Mononuclear cell (primary cell): ENCODE results near the gene PVALEF. TPM values are rescaled to one million over a fixed set of nuclear protein-coding genes. Genes with fewer than 3 reads are reported as not detected.

Experiments used
- H3K27me3 ChIP-seq: 2 replicates; pipeline ENCODE4 v1.6.0; 2011; ENCODE audit warnings: low read length, control low read depth; ENCODE audit not compliant: insufficient read depth
- H3K4me1 ChIP-seq: 2 replicates; pipeline ENCODE4 v1.5.1; 2011; ENCODE audit warnings: mild to moderate bottlenecking, low read length, control low read depth; ENCODE audit not compliant: insufficient read depth
- H3K4me3 ChIP-seq: 2 replicates; pipeline ENCODE4 v1.5.1; 2011; ENCODE audit warnings: mild to moderate bottlenecking, low read length, moderate library complexity
- H3K9me3 ChIP-seq: 2 replicates; pipeline ENCODE4 v1.5.1; 2011; ENCODE audit warnings: low read depth, mild to moderate bottlenecking, control low read depth, low read length
- total RNA-seq: library from RNA; depleted of rRNA; stranded (reverse); fragments of >200 nt; gene quantifications from one replicate; pipeline ENCODE4 v1.2.3, GENCODE V29; 2012

The PVALEF gene
- total RNA-seq, 1 donor: not detected

GRCh38 chr17:81196505-81197408 lies 31.4 kb downstream of the PVALEF start:
- Histone ChIP-seq H3K4me3 (no peak overlapping the region), H3K9me3 (no peaks in the 10 kb centered on the region), H3K27me3 (no peaks in the 10 kb centered on the region), H3K4me1 (no peaks in the 10 kb centered on the region)

- Histone ChIP-seq H3K27me3 (no peaks in the 10 kb centered on the region), H3K4me1 (no peaks in the 10 kb centered on the region), H3K4me3 (no peak overlapping the region), H3K9me3 (no peaks in the 10 kb centered on the region)
Measured at GRCh38 chr17:81197409-81197795, 32.1 kb downstream of the PVALEF start.

- Histone ChIP-seq H3K4me3 (no peak overlapping the region), H3K27me3 (no peaks in the 10 kb centered on the region), H3K9me3 (no peaks in the 10 kb centered on the region)
Measured at GRCh38 chr17:81197831-81198490, 32.7 kb downstream of the PVALEF start.

GRCh38 chr17:81198826-81199481 lies 33.6 kb downstream of the PVALEF start:
- Histone ChIP-seq H3K9me3 (no peaks in the 10 kb centered on the region), H3K27me3 (no peaks in the 10 kb centered on the region), H3K4me1 (no peaks in the 10 kb centered on the region), H3K4me3 (no peak overlapping the region)

More at GRCh38 chr17:81197831-81198490, 32.7 kb downstream of the PVALEF start:
- no peaks in the 10 kb centered on the region for H3K4me1 ChIP-seq

- no peaks in the 10 kb centered on the region for H3K27me3 ChIP-seq
- no peak overlapping the region for H3K4me3 ChIP-seq
Measured at GRCh38 chr17:81199482-81199830, 34.1 kb downstream of the PVALEF start.

GRCh38 chr17:81200201-81200600 lies 34.9 kb downstream of the PVALEF start:
- H3K4me1 ChIP-seq: no peaks in the 10 kb centered on the region
- no peak overlapping the region for H3K4me3 ChIP-seq
- H3K9me3 ChIP-seq: no peaks in the 10 kb centered on the region
- no peaks in the 10 kb centered on the region for H3K27me3 ChIP-seq

More at GRCh38 chr17:81199482-81199830, 34.1 kb downstream of the PVALEF start:
- Histone ChIP-seq H3K9me3 (no peaks in the 10 kb centered on the region), H3K4me1 (no peaks in the 10 kb centered on the region)

- no peak overlapping the region for H3K4me3 ChIP-seq
- no peaks in the 10 kb centered on the region for H3K9me3 ChIP-seq
- no peaks in the 10 kb centered on the region for H3K4me1 ChIP-seq
- no peaks in the 10 kb centered on the region for H3K27me3 ChIP-seq
Measured at GRCh38 chr17:81200695-81201580, 35.6 kb downstream of the PVALEF start.

GRCh38 chr17:81202318-81202717 lies 37.0 kb downstream of the PVALEF start:
- H3K27me3 ChIP-seq: no peaks in the 10 kb centered on the region
- H3K4me3 ChIP-seq: no peak overlapping the region
- no peaks in the 10 kb centered on the region for H3K4me1 ChIP-seq
- H3K9me3 ChIP-seq: no peaks in the 10 kb centered on the region

GRCh38 chr17:81203136-81203535 lies 37.8 kb downstream of the PVALEF start:
- Histone ChIP-seq H3K27me3 (no peaks in the 10 kb centered on the region), H3K9me3 (no peaks in the 10 kb centered on the region), H3K4me1 (no peaks in the 10 kb centered on the region), H3K4me3 (no peak overlapping the region)

- Histone ChIP-seq H3K4me1 (no peaks in the 10 kb centered on the region), H3K9me3 (no peaks in the 10 kb centered on the region), H3K27me3 (no peaks in the 10 kb centered on the region), H3K4me3 (no peak overlapping the region)
Measured at GRCh38 chr17:81204578-81204977, 39.3 kb downstream of the PVALEF start.

- Histone ChIP-seq H3K9me3 (no peaks in the 10 kb centered on the region), H3K4me3 (no peak overlapping the region), H3K27me3 (no peaks in the 10 kb centered on the region), H3K4me1 (no peaks in the 10 kb centered on the region)
Measured at GRCh38 chr17:81206166-81206565, 40.9 kb downstream of the PVALEF start.

- Histone ChIP-seq H3K9me3 (no peaks in the 10 kb centered on the region), H3K4me1 (no peaks in the 10 kb centered on the region), H3K4me3 (no peak overlapping the region), H3K27me3 (no peaks in the 10 kb centered on the region)
Measured at GRCh38 chr17:81206657-81207056, 41.4 kb downstream of the PVALEF start.

GRCh38 chr17:81207610-81208581 lies 42.6 kb downstream of the PVALEF start:
- Histone ChIP-seq H3K4me1 (no peaks in the 10 kb centered on the region), H3K9me3 (no peaks in the 10 kb centered on the region), H3K27me3 (no peaks in the 10 kb centered on the region), H3K4me3 (no peak overlapping the region)

- H3K4me1 ChIP-seq: no peaks in the 10 kb centered on the region
- H3K4me3 ChIP-seq: no peak overlapping the region
- H3K9me3 ChIP-seq: no peaks in the 10 kb centered on the region
- no peaks in the 10 kb centered on the region for H3K27me3 ChIP-seq
Measured at GRCh38 chr17:81208651-81209050, 43.3 kb downstream of the PVALEF start.
